GM23338 (cell line): Measurements from ENCODE around the gene PAM.

Experiments
- CTCF ChIP-seq, 2 experiments: fragments of 200-600 bp in 1 of 2; sonication (generic) in 1 of 2; conservative IDR thresholded peaks; 2 replicates each; pipeline versions ENCODE4 v1.5.1 to v1.6.1; 2016 to 2017; ENCODE audit warnings: antibody characterized with exemption in 2 of 2, low read depth in 2 of 2, mild to moderate bottlenecking in 2 of 2, moderate library complexity in 1 of 2
- ETS1 ChIP-seq: IDR thresholded peaks from 2 replicates; pipeline ENCODE4 v1.6.1; 2016; ENCODE audit warnings: antibody characterized with exemption
- JUNB ChIP-seq: IDR thresholded peaks from one replicate; pipeline ENCODE4 v1.6.1; 2016; ENCODE audit warnings: antibody characterized with exemption; ENCODE audit not compliant: unreplicated experiment
- ZNF331 ChIP-seq: fragments of 250-450 bp; sonication (Bioruptor Pico); IDR thresholded peaks from 2 replicates; pipeline ENCODE4 v1.5.0; 2020; ENCODE audit warnings: low read depth, mild to moderate bottlenecking, moderate library complexity
- TF ChIP-seq, protein P1 (sequence below): IDR thresholded peaks from one replicate; pipeline ENCODE4 v1.6.1; 2018; ENCODE audit warnings: antibody characterized with exemption; ENCODE audit not compliant: unreplicated experiment

DNA sequence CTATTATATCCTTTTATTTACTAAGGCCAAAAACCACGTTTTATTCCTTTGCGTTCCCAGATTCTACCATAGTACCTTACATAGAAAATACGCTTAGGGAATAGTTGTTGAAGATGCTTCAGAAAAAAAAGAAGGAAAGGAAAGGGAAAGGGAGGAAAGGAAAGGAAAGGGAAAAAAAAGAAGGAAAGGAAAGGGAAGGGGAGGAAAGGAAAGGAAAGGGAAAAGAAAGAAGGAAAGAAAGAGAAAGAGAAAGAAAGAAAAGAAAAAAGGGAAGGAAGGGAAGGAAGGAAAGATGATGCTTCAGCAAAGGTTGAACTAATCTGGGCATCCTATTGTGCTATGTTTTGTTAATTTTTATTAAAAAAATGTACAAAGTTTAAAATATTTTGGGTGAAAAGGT lies 233.4 kb downstream of the PAM start:
- TF ChIP-seq CTCF (conservative IDR thresholded peaks at IDR 0.05; ENCODE audit: low read depth in 2 of 2) (no peak), ETS1 (no peak), ZNF331 (CRISPR knock-in tag) (no peak), JUNB (no peak)
- TF ChIP-seq, protein P1, sequence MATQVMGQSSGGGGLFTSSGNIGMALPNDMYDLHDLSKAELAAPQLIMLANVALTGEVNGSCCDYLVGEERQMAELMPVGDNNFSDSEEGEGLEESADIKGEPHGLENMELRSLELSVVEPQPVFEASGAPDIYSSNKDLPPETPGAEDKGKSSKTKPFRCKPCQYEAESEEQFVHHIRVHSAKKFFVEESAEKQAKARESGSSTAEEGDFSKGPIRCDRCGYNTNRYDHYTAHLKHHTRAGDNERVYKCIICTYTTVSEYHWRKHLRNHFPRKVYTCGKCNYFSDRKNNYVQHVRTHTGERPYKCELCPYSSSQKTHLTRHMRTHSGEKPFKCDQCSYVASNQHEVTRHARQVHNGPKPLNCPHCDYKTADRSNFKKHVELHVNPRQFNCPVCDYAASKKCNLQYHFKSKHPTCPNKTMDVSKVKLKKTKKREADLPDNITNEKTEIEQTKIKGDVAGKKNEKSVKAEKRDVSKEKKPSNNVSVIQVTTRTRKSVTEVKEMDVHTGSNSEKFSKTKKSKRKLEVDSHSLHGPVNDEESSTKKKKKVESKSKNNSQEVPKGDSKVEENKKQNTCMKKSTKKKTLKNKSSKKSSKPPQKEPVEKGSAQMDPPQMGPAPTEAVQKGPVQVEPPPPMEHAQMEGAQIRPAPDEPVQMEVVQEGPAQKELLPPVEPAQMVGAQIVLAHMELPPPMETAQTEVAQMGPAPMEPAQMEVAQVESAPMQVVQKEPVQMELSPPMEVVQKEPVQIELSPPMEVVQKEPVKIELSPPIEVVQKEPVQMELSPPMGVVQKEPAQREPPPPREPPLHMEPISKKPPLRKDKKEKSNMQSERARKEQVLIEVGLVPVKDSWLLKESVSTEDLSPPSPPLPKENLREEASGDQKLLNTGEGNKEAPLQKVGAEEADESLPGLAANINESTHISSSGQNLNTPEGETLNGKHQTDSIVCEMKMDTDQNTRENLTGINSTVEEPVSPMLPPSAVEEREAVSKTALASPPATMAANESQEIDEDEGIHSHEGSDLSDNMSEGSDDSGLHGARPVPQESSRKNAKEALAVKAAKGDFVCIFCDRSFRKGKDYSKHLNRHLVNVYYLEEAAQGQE, result no peak
